GM18907 (cell line): ENCODE measurements around the gene CSAD.

Experiments
- ATAC-seq: cut with Tn5 transposase; IDR thresholded peaks from one replicate; pipeline ENCODE4 v1.9.1; 2021; ENCODE audit warnings: mild to moderate bottlenecking, moderate library complexity; ENCODE audit not compliant: unreplicated experiment

CSAD gene

GRCh38 chr12:53152390-53152789 lies 28.3 kb downstream of the CSAD start:
- no peak for ATAC-seq

DNA sequence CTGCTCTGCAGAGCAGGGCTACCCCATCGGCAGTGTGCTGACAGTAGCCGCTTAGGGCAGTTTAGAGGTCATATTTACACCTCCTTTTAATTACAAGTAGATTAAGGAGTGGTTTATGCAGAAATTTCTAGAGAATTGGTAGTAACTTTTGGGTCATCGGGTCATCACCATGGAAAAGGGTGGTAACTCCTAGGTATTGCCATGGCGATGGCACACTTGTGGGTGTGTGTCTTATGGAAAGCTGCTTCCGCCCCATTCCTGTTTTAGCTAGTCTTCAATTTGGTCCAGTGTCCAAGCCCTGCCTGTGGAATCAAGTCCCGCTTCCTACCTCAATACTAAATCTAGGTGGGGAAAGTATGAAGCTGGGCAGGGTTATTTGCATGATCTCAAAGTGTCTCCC lies 29.7 kb downstream of the CSAD start:
- no peak for ATAC-seq

DNA sequence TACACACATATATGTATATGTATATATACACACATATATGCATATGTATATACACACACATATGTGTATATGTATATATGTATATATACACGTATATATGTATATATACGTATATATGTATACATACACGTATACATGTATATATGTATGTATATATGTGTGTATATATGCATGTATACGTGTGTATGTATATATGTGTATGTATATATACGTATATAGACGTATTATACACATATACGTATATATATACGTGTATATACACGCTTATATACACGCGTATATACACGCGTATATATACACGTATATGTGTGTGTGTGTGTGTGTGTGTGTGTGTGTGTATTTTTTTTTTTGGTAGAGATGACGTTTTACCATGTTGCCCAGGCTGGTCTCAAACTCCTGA lies 33.1 kb downstream of the CSAD start:
- no peak for ATAC-seq

DNA sequence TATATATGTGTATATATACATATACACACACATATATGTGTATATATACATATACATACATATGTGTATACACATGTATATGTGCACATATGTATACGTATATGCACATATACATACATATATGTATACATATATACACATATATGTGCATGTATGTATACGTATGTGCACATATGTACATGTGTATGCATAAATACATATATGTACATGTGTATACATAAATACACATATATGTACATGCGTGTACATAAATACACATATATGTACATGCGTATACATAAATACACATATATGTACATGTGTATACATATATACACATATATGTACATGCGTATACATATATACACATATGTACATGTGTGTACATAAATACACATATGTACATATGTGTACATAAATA lies 33.5 kb downstream of the CSAD start:
- no peak for ATAC-seq

DNA sequence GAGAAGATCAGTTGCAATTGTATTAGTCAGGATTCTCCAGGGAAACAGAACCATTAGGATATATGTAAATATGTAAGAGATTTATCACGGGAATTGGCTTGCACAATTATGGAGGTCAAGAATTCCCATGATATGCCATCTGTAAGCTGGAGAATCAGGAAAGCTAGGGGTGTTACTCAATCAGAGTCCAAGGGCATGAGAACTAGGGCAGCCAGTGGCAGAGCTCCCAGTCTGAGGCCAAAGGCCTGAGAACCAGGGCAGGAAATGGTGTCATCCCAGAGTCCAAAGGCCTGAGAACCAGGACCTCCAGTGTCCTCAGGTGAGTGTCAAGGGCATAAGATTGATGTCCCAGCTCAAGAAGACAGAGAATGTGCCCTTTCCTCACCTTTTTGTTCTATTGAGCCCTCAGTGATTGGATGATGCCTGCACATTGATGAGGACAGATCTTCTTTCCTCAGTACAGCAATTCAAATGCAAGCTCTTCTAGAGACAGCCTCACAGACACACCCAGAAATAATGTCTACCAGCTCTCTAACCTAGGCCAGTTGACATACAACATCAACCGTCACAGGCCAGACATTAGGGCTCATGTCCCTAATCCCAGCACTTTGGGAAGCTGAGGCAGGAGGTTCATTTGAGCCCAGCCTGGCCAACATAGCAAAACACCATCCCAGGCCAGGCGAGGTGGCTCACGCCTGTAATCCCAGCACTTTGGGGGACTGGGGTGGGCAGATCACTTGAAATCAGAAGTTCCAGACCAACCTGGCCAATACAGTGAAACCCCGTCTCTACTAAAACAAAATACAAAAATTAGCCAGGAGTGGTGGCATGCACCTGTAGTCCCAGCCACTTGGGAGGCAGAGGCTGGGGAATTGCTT lies 35.1 kb downstream of the CSAD start:
- ATAC-seq = no peak

- no peak for ATAC-seq
These were observed 37.4 kb downstream of the CSAD start for GRCh38 chr12:53143355-53143754.

GRCh38 chr12:53133722-53134121 lies 47.0 kb downstream of the CSAD start:
- no peak for ATAC-seq

- no peak for ATAC-seq
These were observed 48.9 kb downstream of the CSAD start for GRCh38 chr12:53131844-53132243.

GRCh38 chr12:53128780-53129569 lies 51.8 kb downstream of the CSAD start:
- no peak for ATAC-seq

DNA sequence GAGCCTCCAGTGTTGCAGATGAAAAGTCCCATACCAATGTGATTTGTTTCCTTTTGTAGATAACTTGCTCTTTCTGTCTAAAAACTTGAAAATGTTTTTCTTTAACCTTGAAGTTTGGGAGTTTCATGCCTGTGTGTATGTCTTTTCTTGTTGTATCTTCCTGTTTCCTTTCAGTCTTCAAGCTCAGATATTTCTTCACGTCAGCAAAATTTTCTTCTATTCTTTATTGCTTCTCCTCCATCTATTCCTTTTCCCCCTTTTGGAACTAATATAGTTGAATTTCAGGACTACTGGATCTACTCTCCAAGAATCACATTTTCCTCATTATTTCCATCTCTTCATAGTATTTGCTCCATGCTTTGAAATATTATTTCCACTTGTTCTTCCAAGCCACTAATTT lies 53.6 kb downstream of the CSAD start:
- ATAC-seq = no peak

GRCh38 chr12:53124352-53124723 lies 56.4 kb downstream of the CSAD start:
- ATAC-seq = no peak

DNA sequence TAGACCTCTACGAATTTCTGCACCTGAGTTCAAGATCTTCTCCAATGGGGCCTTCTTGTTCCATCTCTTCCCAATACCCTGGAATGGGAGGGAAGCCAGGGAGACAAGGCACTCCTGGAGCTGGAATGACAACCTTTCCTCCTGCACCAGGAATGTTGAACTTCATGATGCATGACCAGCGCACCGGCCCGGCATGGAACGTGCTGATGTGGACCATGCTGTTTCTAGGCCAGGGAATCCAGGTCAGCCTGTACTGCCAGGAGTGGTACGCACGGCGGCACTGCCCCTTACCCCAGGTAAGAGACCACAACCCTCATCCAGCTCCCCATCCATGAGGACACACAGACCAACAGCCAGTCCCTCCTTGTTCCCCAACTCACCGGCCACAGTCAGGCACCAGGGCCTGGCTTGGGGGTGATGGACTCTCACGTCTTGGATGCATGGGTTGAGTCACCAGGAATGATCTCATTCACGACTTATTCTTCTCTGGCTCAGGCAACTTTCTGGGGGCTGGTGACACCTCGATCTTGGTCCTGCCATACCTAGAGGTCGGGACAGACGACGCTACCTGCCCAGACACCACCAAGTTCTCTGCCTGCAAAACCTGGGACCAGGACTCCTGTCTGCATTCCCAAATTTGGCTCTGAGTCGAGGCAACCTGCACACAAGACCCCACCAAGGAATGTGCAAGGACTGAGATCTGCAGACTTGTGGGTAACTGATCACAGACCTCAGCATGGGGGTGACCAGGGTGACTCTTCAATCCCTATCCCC lies 57.0 kb downstream of the CSAD start:
- no peak for ATAC-seq

DNA sequence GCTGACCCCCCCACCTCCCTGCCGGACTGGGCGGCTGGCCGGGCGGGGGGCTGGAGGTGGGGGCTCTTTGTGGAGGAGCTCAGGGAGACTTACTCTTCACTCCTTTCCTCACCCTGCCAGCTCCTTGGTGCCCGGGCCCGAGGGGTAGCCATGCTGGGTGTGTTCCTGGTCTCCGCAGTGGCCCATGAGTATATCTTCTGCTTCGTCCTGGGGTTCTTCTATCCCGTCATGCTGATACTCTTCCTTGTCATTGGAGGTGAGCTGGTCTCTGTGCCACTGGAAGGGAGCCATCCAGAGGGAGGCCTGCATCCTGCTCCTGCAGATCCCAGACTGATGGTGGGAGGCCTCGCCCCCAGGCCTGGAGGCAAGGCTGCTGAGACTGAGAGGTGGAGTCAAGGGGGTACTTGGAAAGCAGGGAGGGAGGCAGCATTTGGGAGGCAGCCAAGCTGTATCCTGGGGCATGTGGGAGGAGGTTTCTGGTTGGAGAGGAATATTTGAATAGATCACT lies 57.7 kb downstream of the CSAD start:
- ATAC-seq = no peak

- ATAC-seq = no peak
These were observed 59.8 kb downstream of the CSAD start for GRCh38 chr12:53120685-53121525.

- no peak for ATAC-seq
These were observed 61.9 kb downstream of the CSAD start for GRCh38 chr12:53118751-53119300.

- ATAC-seq = no peak
These were observed 64.7 kb downstream of the CSAD start for GRCh38 chr12:53115891-53116648.

- no peak for ATAC-seq
These were observed 65.4 kb downstream of the CSAD start for GRCh38 chr12:53115112-53115890.

DNA sequence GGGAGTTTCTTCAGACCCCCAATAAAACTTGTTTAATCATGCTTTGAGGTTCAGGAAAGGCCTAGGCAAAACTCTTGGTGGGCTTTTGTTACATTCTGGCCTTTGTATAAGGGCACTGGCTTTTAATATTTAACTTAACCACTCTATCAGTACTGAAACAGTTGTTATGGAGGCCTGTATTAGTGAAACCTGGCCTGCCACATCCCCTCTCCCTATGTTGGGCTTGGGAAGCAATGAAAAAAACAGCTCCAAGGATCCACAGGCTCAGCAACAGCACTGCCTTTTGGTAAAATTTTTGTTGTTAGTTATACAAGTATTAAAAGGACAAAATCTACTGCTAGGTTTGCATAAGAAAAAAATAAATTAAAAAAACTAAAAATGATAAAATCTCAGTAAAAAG lies 66.8 kb downstream of the CSAD start:
- no peak for ATAC-seq
